GM23248 (cell line): ENCODE data around the gene SPRR2D.

Experiments used
- EZH2 ChIP-seq: fragments of 200-600 bp; sonication (generic); IDR thresholded peaks from 2 replicates; pipeline ENCODE4 v1.6.1; 2018; ENCODE audit warnings: antibody characterized with exemption, mild to moderate bottlenecking; ENCODE audit not compliant: insufficient read depth, poor library complexity, severe bottlenecking
- EZH2phosphoT487 ChIP-seq: fragments of 200-600 bp; sonication (generic); IDR thresholded peaks from 2 replicates; pipeline ENCODE4 v1.6.1; 2018; ENCODE audit warnings: antibody characterized with exemption, moderate library complexity, mild to moderate bottlenecking, low read depth; ENCODE audit not compliant: insufficient read depth

- TF ChIP-seq EZH2phosphoT487 (no peak), EZH2 (no peak)
Observed at GRCh38 chr1:153049211-153049610, 8.3 kb upstream of the SPRR2D start.
